GM12874 (cell line): ENCODE data around the gene TOP2A.

Source experiments
- TF ChIP-seq, protein P1 (sequence below): IDR thresholded peaks from 2 replicates; pipeline ENCODE4 v1.5.1; 2011; ENCODE audit warnings: low read depth, mild to moderate bottlenecking, control low read depth, low read length, moderate library complexity; ENCODE audit not compliant: insufficient read depth

TOP2A gene

GRCh38 chr17:40461732-40462342 is 44.1 kb upstream of the TOP2A start:
- TF ChIP-seq, protein P1, sequence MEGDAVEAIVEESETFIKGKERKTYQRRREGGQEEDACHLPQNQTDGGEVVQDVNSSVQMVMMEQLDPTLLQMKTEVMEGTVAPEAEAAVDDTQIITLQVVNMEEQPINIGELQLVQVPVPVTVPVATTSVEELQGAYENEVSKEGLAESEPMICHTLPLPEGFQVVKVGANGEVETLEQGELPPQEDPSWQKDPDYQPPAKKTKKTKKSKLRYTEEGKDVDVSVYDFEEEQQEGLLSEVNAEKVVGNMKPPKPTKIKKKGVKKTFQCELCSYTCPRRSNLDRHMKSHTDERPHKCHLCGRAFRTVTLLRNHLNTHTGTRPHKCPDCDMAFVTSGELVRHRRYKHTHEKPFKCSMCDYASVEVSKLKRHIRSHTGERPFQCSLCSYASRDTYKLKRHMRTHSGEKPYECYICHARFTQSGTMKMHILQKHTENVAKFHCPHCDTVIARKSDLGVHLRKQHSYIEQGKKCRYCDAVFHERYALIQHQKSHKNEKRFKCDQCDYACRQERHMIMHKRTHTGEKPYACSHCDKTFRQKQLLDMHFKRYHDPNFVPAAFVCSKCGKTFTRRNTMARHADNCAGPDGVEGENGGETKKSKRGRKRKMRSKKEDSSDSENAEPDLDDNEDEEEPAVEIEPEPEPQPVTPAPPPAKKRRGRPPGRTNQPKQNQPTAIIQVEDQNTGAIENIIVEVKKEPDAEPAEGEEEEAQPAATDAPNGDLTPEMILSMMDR, result no peak

GRCh38 chr17:40460968-40461731 is 43.5 kb upstream of the TOP2A start:
- TF ChIP-seq, protein P1, result no peak

GRCh38 chr17:40460604-40460967 is 42.9 kb upstream of the TOP2A start:
- TF ChIP-seq, protein P1, result no peak

DNA sequence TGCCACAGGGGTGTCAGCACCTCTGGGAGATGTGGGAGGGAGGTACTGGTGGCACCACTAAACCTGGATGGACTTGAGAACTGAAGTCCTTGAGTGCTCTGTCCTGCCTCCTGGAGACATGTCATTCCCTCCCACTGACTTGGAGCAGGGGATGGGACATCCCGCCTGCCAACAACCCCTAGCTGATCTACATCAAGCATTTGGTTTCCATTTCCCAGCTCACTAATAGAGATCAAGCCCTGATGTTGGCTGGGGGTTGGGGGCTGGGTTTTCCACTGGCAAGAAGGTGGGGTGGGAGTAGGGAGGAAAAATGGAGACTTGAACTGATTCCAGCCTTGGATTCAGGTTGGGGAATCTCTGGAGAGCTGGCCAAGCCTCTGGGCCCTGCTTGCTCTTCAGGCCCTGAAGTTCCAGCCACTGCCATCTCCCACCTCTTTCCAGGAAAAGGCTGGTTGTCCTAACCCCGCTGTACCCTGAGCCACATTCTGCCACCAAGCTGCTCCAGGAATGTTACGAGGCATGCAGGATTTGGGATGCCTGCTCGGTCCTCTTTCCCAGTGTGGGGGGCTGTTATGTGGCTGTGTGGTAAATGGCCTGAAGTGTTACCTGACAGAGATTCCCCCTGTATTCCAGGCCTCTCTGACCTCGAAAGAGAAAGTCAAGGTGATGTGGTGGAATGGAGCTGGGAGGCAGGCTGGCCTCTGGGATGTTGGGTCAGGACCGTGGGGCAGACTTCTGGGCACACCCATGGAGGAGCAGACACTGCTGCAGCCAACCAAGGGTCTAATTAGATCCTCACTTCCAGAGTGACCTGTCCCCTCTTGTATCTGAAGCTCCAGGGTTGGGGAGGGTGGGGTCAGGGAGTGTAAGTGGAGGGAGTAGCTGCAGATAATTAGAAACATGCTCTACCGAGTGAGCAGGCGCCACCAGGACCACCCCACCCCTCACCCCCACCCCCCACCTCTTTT is 42.2 kb upstream of the TOP2A start:
- TF ChIP-seq, protein P1, result no peak

GRCh38 chr17:40458851-40459482 is 41.3 kb upstream of the TOP2A start:
- TF ChIP-seq, protein P1, result no peak

GRCh38 chr17:40457964-40458791 is 40.5 kb upstream of the TOP2A start:
- TF ChIP-seq, protein P1, result no peak
